Kidney (tissue), 14 donors: ENCODE measurements around the gene PLCB4. TPM values are rescaled to one million over a fixed set of nuclear protein-coding genes. Genes with fewer than 3 reads are reported as not detected.

Experiments
- DNase-seq, 5 donors: peaks; one replicate each; pipeline ENCODE4 v3.0.0-alpha.2; 2013 to 2020
- FAIRE-seq: peaks from 2 replicates; lab custom pipeline; 2012; peaks lifted over from hg19 to GRCh38; lab: Jason Lieb, UNC
- H3K27ac ChIP-seq, 2 donors: one replicate each; pipeline ENCODE4 v1.7.0; 2013; ENCODE audit warnings: low read depth in 2 of 2, low read length in 2 of 2, inconsistent platforms in 1 of 2
- H3K27me3 ChIP-seq: one replicate; pipeline ENCODE4 v1.7.1; 2013; ENCODE audit warnings: low read length, inconsistent platforms; ENCODE audit not compliant: control insufficient read depth, insufficient read depth
- H3K36me3 ChIP-seq, 3 donors: one replicate each; pipeline versions ENCODE4 v1.7.0 to v1.7.1; 2013; ENCODE audit warnings: low read length in 3 of 3, control low read depth in 1 of 3, inconsistent platforms in 1 of 3; ENCODE audit not compliant: insufficient read depth in 3 of 3, control insufficient read depth in 2 of 3
- H3K4me1 ChIP-seq, 3 donors: one replicate each; pipeline versions ENCODE4 v1.7.0 to v1.7.1; 2013; ENCODE audit warnings: low read length in 3 of 3, inconsistent platforms in 1 of 3, low read depth in 1 of 3; ENCODE audit not compliant: control insufficient read depth in 2 of 3, insufficient read depth in 2 of 3
- H3K4me3 ChIP-seq, 3 donors: one replicate each; pipeline versions ENCODE4 v1.7.0 to v1.8.1; 2013; ENCODE audit warnings: low read length in 3 of 3, control low read depth in 1 of 3, inconsistent platforms in 1 of 3
- H3K9ac ChIP-seq, 3 donors: one replicate each; pipeline versions ENCODE4 v1.7.0 to v1.7.1; 2013; ENCODE audit warnings: low read length in 3 of 3, control low read depth in 1 of 3, inconsistent platforms in 1 of 3
- H3K9me3 ChIP-seq, 3 donors: one replicate each; pipeline versions ENCODE4 v1.7.0 to v1.7.1; 2013; ENCODE audit warnings: low read length in 3 of 3, control low read depth in 1 of 3, inconsistent platforms in 1 of 3; ENCODE audit not compliant: control insufficient read depth in 2 of 3, insufficient read depth in 1 of 3
- intact Hi-C: fragments of 100-400 bp; cut with DNase I; formaldehyde crosslinking; loops from one replicate; pipeline ENCODE4 v1.11.1; 2022
- polyA plus RNA-seq: library from polyadenylated mRNA; stranded (reverse); fragments of 350-450 nt; fragmentation: Illumina TruSeq; extraction: RNeasy Lipid Tissue Mini Kit (QIAGEN cat#74804); gene quantifications from one replicate; pipeline ENCODE4 v1.2.3, GENCODE V29; 2014; ENCODE audit warnings: low read depth, low replicate concordance; ENCODE audit not compliant: insufficient read depth
- total RNA-seq: library from RNA; stranded (reverse); fragmentation: NEBNext Ultra II Directional; extraction: Animal tissue kit (Norgen Biotek cat#: 25700); gene quantifications from one replicate; pipeline ENCODE4 v1.2.1, GENCODE V29; 2021
- TF ChIP-seq, protein P1 (sequence below): IDR thresholded peaks from 3 replicates; pipeline ENCODE4 v1.5.1; 2012; ENCODE audit warnings: mild to moderate bottlenecking, moderate library complexity, borderline replicate concordance; ENCODE audit not compliant: insufficient read depth; ENCODE audit errors: extremely low read depth
- donor health status: control.
- donor health status: control.
- donor health status: control.
- donor health status: control.
- donor health status: control.
- donor health status: DM: yes; HTN: yes; CAD: no.
- donor health status: Normal renal cell carcinoma (clear cell type).

Gene PLCB4
- total and polyA plus RNA-seq, 2 donors from 2014 or later, result 2.8 to 17.7 TPM

DNA sequence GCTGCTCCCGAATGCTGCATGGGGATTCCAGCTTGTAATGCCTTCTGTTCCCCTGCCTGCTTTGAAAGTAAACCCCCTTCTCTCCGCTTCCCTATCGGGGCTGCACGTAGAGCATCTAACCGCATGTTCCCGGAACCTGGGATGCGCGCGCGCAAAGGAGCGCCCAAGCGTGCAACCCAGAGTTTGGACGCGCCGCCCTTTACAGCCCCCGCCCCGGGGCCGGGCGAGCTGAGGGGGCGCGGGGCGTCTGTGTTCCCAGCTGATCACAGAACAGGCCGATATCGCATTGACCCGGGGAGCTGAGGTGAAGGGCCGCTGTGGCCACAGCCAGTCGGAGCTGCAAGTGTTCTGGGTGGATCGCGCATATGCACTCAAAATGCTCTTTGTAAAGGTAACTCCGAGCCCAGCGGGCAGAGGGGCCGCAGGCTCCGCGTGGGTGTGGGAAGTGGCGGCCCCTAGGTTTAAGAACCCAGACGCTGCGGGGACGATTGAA lies 446.9 kb downstream of the PLCB4 start:
- Histone ChIP-seq H3K9me3 (no peaks in the 10 kb centered on the region), H3K36me3 (no peaks in the 10 kb centered on the region), H3K4me3 (peak overlapping the region in 1 of 3 donors; percentile 25), H3K9ac (no peak overlapping the region), H3K4me1 (peaks cover 0 to 6% (median 0%) of the 10 kb centered on the region in 3 donors), H3K27ac (no peak overlapping the region), H3K27me3 (peaks cover 29% of the 10 kb centered on the region)
- peak in 4 of 5 donors; percentile 43 to 62 (median 54) for DNase-seq
- intact Hi-C loops, result no loop called here
- no peak for FAIRE-seq
- TF ChIP-seq, protein P1, sequence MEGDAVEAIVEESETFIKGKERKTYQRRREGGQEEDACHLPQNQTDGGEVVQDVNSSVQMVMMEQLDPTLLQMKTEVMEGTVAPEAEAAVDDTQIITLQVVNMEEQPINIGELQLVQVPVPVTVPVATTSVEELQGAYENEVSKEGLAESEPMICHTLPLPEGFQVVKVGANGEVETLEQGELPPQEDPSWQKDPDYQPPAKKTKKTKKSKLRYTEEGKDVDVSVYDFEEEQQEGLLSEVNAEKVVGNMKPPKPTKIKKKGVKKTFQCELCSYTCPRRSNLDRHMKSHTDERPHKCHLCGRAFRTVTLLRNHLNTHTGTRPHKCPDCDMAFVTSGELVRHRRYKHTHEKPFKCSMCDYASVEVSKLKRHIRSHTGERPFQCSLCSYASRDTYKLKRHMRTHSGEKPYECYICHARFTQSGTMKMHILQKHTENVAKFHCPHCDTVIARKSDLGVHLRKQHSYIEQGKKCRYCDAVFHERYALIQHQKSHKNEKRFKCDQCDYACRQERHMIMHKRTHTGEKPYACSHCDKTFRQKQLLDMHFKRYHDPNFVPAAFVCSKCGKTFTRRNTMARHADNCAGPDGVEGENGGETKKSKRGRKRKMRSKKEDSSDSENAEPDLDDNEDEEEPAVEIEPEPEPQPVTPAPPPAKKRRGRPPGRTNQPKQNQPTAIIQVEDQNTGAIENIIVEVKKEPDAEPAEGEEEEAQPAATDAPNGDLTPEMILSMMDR, result no peak

- no peak overlapping the region for H3K9ac ChIP-seq
- intact Hi-C loops, result no loop called here
- H3K27ac ChIP-seq, result no peak overlapping the region
- H3K9me3 ChIP-seq, result no peaks in the 10 kb centered on the region
- no peaks in the 10 kb centered on the region for H3K36me3 ChIP-seq
- TF ChIP-seq, protein P1, result no peak
- DNase-seq (peak in 4 of 5 donors; percentile 21 to 83 (median 52)), FAIRE-seq (no peak)
- H3K4me3 ChIP-seq, result peak overlapping the region in 2 of 3 donors; percentile 21 to 25
- H3K4me1 ChIP-seq, result peaks cover 0 to 6% (median 0%) of the 10 kb centered on the region in 3 donors
- H3K27me3 ChIP-seq, result peaks cover 25% of the 10 kb centered on the region
These were observed 447.5 kb downstream of the PLCB4 start for GRCh38 chr20:9516234-9516871.

DNA sequence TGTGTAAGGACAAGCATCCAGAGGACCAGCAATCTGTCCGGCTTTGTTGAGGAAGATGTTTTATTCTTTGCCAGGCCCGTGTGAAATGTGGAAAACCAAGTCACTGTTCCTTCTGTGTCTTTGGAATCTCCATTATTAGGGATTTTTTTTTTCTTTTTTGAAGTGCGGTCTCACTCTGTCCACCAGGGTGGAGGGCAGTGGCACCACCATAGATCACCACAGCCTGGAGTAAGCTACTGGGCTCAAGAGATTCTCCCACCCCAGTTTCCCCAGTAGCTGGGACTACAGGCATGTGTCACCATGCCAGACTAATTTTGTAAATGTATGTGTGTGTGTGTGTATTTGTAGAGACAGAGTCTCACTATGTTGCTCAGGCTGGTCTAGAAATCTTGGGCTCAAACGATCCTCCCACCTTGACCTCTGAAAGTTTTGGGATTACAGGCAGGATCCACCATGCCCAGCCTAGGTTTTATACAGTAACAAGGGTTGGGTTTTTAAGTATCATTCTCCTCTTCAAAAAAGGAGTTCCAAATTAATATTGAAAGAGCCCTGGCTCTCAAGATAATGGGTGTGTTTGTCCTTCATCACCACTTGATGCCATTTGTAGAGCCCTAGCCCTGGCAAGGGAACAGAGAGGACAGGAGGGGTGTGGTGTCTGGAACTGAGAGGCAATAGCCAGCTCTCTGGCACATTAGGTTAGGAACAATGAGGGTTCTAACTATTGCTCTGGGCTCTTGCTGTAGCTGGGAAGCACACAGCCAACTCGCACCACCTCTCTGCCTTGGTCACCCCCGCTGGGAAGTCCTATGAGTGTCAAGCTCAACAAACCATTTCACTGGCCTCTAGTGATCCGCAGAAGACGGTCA lies 448.6 kb downstream of the PLCB4 start:
- Histone ChIP-seq H3K27ac (no peak overlapping the region), H3K27me3 (peaks cover 14% of the 10 kb centered on the region), H3K9ac (no peak overlapping the region), H3K36me3 (no peaks in the 10 kb centered on the region), H3K9me3 (no peaks in the 10 kb centered on the region), H3K4me3 (no peak overlapping the region), H3K4me1 (peaks cover 0 to 6% (median 0%) of the 10 kb centered on the region in 3 donors)
- DNase-seq (no peak), FAIRE-seq (no peak)
- intact Hi-C loops, result no loop called here
- TF ChIP-seq, protein P1, result no peak
